HG02763 (cell line): ENCODE measurements around the gene WSB2.
"Not testable (repeated sequence)": the region's sequence is repeated elsewhere in the genome, so short reads cannot be mapped to it uniquely, and the experiment has no call there.

Experiments
- ATAC-seq: cut with Tn5 transposase; IDR thresholded peaks from one replicate; pipeline ENCODE4 v1.9.1; 2021; ENCODE audit warnings: mild to moderate bottlenecking, moderate library complexity; ENCODE audit not compliant: unreplicated experiment

The WSB2 gene

DNA sequence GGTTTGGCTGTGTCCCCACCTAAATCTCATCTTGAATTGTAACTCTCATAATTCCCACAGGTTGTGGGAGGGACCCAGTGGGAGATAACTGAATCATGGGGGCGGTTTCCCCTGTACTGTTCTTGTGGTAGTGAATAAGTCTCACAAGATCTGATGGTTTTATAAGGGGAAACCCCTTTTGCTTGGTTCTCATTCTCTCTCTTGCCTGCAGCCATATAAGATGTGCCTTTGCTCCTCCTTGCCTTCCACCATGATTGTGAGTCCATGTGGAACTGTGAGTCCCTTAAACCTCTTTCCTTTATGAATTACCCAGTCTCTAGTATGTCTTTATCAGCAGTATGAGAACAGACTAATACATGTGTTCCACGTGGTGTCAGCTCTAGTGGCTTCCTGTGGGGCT lies 61.2 kb downstream of the WSB2 start:
- ATAC-seq: not testable (repeated sequence)

- no peak for ATAC-seq
These were observed 62.3 kb downstream of the WSB2 start for GRCh38 chr12:117998719-117999118.

- no peak for ATAC-seq
These were observed 66.2 kb downstream of the WSB2 start for GRCh38 chr12:117994551-117995438.

GRCh38 chr12:117986705-117987469 lies 74.1 kb downstream of the WSB2 start:
- no peak for ATAC-seq

- ATAC-seq: no peak
These were observed 75.8 kb downstream of the WSB2 start for GRCh38 chr12:117985182-117985581.
